K562 (cell line): ENCODE measurements around the gene NFKBIB.

ENCODE experiments used
- ELF4 ChIP-seq: fragments of 450-650 bp; formaldehyde crosslinking; IDR thresholded peaks from 2 replicates; pipeline ENCODE4 v1.4.0; 2022; ENCODE audit warnings: missing genetic modification characterization
- STAT5A ChIP-seq: IDR thresholded peaks from 2 replicates; pipeline ENCODE4 v1.6.1; 2012; ENCODE audit warnings: low read length, inconsistent platforms, borderline replicate concordance
- TF ChIP-seq, protein P1 (sequence below): IDR thresholded peaks from 3 replicates; pipeline ENCODE4 v1.6.1; 2011; ENCODE audit warnings: borderline replicate concordance, mild to moderate bottlenecking, moderate library complexity; ENCODE audit not compliant: insufficient read length; ENCODE audit errors: extremely low read depth
- TF ChIP-seq, protein P2 (sequence below): fragments of 450-650 bp; IDR thresholded peaks from 2 replicates; pipeline ENCODE4 v1.6.1; 2018; ENCODE audit not compliant: partially characterized antibody
- TF ChIP-seq, protein P3 (sequence below), 2 experiments: fragments of 450-650 bp; formaldehyde crosslinking in 1 of 2; IDR thresholded peaks; 2 replicates each; pipeline versions ENCODE4 v1.4.0 to v1.6.1; 2014 to 2020; ENCODE audit warnings: mild to moderate bottlenecking in 2 of 2, borderline replicate concordance in 1 of 2, low read depth in 1 of 2

DNA sequence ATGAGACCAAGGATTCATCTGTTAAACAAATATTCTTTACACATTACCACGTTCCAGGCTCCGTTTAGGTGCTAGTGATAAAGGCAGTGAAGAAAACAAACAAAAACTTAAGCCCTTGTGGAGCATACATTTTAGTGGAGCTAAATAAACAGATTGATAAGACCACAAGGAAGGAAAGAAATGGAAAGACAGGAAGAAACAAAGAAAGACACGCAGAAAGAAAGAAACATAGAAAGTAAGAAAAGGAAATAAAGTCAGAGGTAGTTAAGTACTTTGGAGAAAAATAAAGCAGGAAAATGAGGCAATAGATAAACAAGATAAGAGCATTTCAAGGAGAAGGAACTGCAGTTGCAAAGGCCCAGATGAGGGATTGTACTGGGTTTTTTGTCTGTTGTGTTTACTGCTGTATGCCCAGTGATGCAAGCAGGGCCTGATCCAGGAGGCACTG, 998 bp downstream of the NFKBIB start:
- TF ChIP-seq, protein P1, sequence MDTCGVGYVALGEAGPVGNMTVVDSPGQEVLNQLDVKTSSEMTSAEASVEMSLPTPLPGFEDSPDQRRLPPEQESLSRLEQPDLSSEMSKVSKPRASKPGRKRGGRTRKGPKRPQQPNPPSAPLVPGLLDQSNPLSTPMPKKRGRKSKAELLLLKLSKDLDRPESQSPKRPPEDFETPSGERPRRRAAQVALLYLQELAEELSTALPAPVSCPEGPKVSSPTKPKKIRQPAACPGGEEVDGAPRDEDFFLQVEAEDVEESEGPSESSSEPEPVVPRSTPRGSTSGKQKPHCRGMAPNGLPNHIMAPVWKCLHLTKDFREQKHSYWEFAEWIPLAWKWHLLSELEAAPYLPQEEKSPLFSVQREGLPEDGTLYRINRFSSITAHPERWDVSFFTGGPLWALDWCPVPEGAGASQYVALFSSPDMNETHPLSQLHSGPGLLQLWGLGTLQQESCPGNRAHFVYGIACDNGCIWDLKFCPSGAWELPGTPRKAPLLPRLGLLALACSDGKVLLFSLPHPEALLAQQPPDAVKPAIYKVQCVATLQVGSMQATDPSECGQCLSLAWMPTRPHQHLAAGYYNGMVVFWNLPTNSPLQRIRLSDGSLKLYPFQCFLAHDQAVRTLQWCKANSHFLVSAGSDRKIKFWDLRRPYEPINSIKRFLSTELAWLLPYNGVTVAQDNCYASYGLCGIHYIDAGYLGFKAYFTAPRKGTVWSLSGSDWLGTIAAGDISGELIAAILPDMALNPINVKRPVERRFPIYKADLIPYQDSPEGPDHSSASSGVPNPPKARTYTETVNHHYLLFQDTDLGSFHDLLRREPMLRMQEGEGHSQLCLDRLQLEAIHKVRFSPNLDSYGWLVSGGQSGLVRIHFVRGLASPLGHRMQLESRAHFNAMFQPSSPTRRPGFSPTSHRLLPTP: no peak
- TF ChIP-seq, protein P2, sequence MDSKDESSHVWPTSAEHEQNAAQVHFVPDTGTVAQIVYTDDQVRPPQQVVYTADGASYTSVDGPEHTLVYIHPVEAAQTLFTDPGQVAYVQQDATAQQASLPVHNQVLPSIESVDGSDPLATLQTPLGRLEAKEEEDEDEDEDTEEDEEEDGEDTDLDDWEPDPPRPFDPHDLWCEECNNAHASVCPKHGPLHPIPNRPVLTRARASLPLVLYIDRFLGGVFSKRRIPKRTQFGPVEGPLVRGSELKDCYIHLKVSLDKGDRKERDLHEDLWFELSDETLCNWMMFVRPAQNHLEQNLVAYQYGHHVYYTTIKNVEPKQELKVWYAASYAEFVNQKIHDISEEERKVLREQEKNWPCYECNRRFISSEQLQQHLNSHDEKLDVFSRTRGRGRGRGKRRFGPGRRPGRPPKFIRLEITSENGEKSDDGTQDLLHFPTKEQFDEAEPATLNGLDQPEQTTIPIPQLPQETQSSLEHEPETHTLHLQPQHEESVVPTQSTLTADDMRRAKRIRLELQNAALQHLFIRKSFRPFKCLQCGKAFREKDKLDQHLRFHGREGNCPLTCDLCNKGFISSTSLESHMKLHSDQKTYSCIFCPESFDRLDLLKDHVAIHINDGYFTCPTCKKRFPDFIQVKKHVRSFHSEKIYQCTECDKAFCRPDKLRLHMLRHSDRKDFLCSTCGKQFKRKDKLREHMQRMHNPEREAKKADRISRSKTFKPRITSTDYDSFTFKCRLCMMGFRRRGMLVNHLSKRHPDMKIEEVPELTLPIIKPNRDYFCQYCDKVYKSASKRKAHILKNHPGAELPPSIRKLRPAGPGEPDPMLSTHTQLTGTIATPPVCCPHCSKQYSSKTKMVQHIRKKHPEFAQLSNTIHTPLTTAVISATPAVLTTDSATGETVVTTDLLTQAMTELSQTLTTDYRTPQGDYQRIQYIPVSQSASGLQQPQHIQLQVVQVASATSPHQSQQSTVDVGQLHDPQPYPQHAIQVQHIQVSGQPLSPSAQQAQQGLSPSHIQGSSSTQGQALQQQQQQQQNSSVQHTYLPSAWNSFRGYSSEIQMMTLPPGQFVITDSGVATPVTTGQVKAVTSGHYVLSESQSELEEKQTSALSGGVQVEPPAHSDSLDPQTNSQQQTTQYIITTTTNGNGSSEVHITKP: no peak
- no peak for TF ChIP-seq ELF4 (CRISPR knock-in tag)
- no peak for TF ChIP-seq STAT5A
- TF ChIP-seq, protein P3, sequence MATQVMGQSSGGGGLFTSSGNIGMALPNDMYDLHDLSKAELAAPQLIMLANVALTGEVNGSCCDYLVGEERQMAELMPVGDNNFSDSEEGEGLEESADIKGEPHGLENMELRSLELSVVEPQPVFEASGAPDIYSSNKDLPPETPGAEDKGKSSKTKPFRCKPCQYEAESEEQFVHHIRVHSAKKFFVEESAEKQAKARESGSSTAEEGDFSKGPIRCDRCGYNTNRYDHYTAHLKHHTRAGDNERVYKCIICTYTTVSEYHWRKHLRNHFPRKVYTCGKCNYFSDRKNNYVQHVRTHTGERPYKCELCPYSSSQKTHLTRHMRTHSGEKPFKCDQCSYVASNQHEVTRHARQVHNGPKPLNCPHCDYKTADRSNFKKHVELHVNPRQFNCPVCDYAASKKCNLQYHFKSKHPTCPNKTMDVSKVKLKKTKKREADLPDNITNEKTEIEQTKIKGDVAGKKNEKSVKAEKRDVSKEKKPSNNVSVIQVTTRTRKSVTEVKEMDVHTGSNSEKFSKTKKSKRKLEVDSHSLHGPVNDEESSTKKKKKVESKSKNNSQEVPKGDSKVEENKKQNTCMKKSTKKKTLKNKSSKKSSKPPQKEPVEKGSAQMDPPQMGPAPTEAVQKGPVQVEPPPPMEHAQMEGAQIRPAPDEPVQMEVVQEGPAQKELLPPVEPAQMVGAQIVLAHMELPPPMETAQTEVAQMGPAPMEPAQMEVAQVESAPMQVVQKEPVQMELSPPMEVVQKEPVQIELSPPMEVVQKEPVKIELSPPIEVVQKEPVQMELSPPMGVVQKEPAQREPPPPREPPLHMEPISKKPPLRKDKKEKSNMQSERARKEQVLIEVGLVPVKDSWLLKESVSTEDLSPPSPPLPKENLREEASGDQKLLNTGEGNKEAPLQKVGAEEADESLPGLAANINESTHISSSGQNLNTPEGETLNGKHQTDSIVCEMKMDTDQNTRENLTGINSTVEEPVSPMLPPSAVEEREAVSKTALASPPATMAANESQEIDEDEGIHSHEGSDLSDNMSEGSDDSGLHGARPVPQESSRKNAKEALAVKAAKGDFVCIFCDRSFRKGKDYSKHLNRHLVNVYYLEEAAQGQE (IDR thresholded peaks at IDR 0.05; ENCODE audit: borderline replicate concordance): no peak
- TF ChIP-seq, protein P3 (CRISPR knock-in tag; IDR thresholded peaks at IDR 0.05; ENCODE audit: low read depth): no peak
